Measurements from ENCODE around the gene SYK.
"Not testable (repeated sequence)": the region's sequence is repeated elsewhere in the genome, so short reads cannot be mapped to it uniquely, and the experiment has no call there.

Gene SYK

DNA sequence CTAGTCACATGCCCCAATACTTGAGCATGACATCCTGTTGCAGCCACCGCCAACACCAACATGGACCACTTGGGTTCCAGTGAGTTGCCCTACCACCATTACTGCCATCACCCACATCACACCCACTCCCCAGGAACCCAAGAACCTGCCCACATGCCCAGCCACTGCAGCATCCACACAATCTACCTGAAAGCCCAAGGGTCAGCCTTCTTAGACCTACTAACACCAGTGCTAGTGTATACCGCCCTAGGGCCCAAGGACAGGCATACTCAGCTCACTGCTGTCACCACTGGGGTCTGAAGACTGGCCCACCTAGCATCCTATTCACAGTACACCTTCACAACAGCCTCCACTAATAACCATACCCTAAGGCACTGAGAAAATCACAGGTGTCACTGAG is 82.0 kb downstream of the SYK start:
- no peak for DNase-seq

DNA sequence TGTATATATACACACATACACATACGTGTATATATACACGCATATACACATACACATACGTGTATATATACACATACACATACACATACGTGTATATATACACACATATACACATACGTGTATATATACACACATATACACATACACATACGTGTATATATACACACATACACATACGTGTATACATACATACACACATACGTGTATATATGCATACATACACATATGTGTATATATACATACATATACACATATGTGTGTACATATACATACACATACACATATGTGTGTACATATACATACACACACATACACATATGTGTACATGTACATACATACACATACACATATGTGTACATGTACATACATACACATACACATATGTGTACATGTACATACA is 82.6 kb downstream of the SYK start:
- DNase-seq, result no peak

DNA sequence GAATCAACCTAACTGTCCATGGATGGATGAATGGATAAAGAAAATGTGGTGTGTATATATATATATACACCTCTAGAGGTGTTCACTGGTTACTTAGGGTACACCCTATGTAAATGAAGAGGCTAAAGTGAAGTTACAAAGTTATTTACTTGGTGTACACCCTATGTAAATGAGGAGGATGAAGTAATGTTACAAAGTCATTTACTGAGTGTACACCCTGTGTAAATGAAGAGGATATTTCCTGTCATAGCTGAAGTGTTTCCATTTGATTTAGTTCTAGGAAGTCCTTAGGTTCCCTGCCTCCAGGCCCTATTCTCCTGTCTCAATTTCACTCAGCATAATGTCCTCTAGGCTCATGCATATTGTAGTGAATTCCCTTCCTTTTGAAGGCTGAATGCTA is 85.2 kb downstream of the SYK start:
- not testable (repeated sequence) for DNase-seq

DNA sequence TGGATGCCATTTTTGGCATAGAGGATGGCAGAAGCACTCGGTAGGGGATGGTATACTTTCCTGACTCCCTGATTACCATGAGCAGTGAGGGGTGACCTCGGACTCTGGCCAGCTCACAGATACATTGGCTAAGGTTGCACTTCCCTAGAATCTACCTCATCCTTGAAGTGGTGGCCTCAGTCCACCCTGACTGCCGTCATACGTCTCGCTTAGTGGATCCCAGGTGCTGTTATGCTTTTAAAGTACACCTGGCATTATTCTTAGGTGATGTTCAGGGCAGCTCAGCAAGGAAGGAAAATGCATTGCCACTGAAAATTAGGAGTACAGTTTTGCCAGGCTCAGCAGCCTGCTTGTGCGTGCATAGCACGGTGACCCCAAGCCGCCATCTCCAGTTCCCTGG is 87.3 kb downstream of the SYK start:
- DNase-seq, result no peak

DNA sequence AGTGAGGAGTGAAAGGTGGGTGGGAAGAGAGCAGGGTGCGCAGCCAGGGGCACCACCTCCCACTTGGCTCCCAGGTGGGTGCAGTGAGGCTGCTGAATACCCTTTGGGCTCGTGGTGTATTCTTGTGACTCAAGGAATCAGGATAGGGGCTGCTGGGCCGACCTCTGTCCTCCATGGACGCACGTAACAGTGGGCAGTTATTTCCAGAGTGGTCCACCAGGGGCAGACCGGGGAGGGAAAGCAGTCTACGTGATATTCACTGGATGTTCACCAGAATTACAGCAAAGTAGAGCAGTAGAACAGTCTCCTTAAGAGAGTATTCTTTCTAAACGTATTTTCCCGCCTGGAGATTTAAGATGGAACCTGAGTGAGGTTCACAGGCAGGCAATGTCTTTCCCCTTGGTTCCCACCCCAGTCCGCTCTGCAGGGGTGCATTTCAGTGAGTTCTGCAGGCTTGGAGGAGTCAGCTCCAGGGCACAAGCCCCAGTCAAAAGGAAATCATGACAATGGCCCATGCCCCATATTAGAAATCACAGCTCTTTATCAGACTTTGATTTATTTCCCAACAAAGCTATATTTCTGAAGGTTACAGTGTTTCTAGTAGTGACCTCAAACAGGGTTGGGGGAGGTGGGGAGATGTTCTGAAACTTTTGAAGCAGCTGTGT is 88.7 kb downstream of the SYK start:
- no peak for DNase-seq

DNA sequence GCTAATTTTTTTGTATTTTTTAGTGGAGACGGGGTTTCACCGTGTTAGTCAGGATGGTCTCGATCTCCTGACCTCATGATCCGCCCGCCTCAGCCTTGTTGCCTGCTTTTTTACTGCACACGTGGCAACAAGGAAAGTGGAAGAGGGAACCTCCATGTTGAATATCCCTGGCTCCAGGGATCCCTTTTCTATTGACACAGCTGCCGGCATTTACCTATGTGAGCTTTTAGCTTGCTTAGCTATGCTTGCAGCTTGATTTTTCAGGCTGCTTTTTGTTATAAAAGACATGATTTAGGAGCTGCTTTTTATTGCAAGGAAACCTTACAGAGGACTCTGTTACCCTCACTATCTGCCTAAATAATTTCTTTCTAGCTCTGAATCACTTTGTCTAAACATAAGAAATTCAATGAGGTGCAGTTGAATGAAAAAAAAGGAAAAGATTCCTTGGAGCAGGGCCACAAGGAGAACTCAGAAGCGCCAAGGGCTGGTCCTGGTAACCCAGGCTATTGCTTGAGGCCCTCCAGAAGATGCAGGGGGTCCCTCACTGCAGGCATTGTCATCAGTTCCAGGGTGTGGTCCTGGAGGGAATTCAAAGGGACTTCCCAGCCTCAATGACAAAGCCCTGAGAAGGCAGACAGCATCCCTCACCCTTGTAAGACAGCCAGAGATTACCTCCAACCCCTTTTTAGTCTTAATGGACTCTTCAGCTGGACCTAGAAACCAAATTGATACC is 89.9 kb downstream of the SYK start:
- no peak for DNase-seq

DNA sequence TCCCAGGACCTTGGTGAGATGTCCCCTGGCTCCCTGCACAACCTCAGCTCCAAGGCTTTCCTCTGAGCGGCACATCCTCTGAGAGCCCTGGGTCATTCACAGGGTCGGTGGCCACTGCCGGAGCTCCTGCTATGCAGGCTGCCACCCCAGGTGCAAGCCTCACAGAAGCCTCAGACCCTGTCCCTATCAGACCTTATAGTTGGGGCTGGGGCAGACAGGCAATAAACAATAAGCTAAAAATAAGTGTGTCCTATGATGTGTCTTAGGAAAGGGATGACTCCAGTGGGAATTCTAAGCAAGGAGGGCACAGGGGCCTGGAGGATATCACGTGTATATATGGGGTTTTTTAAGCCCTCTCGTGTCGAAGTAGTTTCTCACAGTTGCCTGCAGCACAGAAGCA is 91.3 kb downstream of the SYK start:
- DNase-seq, result no peak

DNA sequence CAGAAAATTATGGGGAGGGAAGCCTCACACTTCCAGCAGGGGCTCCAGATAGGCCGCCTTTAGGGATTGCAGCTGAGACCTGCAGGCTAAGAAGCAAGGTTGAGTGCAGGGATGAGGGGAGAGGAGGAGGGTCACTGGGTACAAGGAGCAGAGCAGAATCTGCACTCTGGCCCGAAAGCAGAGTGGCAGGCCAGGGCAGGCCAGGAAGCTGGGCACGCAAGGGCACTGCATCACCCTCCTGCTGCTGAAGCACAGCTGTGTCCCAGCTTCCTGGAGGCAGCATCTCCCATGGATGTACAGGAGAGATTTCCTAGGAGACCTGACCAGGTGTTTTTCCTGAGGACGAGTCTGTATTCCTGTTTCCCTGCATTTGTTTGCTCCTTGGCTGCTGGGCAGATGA is 92.1 kb downstream of the SYK start:
- no peak for DNase-seq

DNA sequence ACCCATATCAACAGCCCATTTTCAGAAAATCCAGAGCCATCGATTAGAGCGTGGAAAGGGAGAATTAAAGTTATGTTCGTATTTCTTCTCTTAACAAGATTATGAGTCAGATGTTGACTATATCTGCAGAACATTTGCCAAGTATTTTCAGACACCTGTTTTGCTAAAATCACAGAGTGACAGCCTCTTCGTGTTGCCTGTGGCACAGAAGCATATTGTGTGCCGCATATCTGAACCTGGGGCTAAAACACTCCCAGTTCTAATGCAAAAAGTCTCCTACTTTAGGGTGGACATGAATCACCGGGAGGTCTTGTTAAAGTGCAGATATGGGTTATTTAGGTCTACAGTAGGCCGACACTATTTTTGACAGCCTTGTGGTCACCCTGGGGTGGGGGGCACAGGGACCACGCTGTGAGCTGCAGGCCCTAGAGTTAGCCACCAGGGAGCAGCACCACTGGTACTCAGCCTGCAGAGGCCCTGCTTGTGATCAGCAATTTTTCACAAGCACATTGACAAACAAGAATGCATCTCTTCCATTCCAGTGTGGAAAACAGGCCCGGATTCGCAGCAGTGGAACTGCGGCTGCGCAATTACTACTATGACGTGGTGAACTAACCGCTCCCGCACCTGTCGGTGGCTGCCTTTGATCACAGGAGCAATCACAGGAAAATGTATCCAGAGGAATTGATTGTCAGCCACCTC is 93.5 kb downstream of the SYK start:
- DNase-seq, result no peak

DNA sequence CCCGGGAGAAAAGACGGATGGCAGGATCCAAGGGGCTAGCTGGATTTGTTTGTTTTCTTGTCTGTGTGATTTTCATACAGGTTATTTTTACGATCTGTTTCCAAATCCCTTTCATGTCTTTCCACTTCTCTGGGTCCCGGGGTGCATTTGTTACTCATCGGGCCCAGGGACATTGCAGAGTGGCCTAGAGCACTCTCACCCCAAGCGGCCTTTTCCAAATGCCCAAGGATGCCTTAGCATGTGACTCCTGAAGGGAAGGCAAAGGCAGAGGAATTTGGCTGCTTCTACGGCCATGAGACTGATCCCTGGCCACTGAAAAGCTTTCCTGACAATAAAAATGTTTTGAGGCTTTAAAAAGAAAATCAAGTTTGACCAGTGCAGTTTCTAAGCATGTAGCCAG is 94.2 kb downstream of the SYK start:
- no peak for DNase-seq

DNA sequence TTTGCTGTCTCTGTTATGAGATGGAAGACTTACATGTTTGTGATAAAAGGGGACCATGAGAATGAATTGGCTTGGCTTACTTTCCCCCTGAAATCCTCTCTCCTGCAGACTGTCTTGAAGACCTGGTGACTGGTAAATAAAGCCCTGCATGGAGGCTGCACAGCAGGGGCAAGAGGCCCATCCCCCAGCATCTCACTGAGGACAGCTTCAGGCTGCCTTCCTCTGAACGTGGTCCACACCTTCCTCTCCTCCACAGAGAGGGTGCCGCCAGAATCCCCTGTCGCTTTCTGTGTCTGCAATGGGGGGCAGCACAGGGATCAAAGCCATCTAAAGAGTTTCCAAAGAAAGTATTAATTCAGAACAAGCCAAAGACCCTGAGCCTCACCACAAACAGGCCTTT is 94.6 kb downstream of the SYK start:
- DNase-seq, result no peak

DNA sequence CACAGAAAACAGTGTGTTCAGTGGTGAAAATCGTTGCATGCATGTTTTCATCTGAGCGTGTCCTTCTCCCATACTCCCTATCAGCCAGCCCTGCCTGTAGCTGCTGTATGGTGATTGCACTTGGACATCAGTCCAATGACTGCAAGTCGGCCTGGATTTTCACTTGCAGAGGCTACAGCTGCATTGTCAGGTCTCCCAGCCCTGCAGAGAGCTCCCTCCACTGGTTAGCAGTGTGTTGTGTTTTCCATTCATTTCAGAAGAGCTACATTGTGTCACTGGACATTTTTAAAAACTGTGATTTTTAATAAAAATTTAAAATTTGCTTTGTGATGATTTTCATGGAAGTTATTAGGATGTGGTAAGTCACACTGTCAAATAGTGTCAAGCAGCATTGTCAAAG is 96.6 kb downstream of the SYK start:
- no peak for DNase-seq

DNA sequence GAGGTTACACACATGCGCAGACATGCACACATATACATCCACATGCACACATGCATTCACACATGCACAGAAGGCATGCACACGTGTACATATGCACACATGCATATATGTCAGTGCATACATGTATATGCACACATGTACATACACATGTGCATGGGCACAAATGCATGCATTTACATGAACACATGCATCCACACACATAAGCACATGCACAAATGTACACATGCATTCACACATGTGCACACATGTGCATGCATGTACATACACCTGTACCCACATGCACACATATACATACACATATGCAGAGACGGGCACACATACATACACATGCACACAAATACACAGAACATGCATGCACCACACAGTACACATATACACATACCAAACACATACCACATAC is 97.7 kb downstream of the SYK start:
- no peak for DNase-seq

DNA sequence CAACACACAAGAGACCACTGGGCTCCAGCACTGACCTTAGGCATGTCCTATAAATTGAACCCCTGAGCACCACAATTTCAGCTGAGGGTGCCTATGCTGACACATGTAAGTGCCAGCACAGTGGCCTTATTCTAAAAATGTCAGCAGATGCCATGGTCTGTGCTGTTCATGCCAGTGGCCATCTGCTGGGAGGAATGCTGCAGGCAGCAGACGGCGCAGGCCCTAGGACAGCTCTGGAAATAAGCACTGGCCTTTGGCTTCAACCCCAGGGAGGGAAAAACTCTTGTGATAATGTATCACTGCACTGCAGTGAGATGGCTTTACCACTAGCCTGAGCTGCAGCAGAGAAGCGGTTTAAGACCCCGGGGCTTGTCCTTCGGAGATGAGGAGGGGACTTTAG is 98.5 kb downstream of the SYK start:
- DNase-seq, result no peak

DNA sequence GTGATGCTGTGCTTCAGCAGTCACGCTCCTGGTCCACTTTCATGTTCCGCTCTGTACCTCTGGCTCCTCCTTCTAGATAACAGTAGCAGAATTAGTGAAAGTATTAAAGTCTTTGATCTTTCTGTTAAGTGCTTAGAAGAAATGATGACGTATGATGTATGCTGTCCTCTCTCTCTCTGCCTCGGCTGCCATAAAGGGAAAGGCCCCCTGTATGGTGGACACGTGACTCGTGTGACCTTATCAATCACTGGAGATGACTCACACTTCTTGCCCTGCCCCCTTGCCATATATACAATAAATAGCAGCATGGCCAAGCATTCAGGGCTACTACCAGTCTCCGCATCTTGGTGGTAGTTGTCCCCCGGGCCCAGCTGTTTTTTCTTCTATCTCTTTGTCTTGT is 100.3 kb downstream of the SYK start:
- no peak for DNase-seq

DNA sequence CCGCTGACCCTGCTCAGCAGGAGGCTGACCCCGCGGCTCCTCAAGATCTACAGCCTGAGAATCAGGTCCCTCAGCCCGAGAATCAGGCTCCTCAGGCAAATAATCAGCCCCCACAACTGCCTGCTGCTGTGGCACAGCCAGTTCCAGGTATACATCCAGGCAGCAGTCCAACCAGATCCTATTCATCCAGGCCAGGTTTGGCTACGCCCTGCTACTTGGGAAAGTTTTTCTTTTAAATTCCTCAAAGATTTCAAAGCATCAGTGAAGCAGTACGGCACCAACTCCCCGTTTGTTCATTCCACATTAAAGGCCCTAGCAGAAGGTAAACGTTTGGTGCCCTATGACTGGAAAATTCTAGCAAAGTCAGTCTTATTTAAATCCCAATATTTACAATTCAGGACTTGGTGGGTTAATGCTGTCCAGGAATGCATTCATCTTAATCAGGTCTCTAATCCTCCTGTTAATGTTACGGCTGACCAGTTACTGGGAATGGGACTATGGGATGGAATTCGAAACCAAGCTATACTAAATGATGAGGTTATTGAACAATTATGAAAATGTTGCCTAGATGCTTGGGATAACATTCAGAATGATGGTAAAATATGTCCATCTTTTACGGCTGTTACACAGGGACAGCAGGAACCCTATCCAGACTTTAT is 102.3 kb downstream of the SYK start:
- DNase-seq, result no peak

DNA sequence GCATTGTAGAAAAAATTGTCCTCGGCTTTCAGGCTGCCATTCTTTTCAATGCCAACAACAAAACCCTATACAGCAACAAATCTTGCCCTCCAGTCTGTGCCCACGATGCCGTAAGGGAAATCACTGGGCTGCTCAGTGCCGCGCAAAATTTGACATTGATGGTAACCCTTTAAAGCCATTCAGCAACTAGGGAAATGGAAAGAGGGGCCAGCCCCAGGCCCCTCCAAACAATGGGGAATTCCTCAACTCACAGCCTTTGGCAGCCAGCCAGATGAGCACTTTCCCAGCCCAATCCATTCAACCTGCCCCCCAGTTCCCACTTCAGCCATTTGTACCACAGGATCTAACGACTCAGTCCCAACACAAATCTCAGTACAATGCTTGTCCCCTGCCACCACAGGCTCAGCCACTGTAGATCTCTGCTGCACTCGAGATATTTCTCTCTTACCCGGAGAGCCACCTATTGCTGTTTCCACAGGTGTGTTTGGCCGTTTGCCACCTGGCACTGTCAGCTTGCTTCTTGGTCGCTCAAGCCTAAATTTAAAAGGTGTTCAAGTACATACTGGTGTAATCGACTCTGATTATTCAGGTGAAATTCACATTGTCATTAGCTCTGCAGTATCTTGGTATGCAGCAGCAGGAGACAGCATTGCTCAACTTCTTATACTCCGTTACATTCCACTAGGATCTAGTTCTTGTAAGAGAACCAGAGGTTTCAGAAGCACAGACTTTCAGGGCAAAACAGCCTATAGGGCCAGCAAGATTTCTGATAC is 103.3 kb downstream of the SYK start:
- peak; percentile 33 for DNase-seq

DNA sequence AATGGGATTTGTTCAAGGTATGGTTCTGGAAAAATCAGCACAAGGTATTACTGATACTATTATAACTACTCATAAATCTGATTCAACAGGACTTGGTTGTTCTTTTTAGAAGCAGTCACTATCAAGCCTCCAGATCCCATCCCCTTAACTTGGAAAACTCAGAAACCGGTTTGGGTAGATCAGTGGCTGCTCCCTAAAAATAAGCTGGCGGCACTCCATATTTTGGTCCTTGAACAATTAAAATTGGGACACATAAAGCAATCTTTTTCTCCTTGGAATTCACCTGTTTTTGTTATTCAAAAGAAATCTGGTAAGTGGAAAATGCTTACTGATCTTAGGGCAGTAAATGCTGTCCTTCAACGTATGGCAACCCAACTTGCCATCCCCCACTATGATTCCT is 104.2 kb downstream of the SYK start:
- no peak for DNase-seq

DNA sequence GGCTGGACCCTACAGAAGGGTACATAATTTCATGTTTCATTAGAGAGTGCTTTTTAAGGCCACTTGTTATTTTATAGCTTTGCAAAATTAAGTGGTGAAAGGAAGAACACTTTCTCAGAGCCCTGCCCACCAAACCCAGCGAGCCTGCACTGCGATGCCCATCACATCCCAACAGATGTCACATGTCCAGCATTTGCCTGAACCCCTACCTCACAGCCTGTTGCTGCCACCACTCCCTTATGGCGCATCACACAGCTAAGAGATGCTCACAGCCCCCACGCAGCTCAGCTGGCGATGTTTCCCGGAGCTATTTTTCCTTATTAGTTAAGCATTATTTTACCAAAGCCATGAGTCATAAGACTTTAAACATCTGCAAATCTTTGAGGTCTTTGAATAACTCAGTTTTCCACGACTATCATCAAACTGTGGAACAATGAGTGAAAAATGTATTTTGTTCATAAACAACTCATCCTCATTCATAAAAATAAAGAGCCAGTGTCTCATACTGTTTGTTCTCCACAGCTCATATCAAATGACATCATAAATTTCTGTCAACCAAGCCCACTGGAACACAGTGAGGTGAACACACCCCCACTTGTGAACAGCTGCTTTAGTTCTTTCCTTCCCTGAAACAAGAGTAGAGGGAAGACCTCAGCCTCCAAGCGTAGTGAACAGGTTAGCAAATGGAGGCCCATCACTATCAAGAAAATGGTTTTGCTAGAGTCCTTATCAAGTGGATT is 104.9 kb downstream of the SYK start:
- DNase-seq, result no peak

DNA sequence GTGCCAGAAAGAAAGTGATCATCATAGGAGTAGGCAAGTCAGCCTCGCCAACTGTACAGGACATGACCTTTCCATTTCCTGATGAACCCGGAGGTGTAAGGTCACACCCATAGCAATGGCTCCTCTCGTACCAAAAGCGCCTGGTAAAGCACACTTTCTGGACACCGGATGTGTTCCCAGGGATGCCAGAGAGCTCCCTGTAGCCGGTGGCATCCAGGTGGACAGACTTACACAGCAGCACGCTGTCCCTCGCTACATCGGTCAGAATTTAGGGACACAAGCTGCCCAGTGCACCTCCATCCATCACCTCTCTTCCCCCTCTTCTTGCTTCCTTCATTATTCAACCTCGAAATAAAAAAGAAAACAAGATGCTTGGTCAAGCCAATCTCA is 105.4 kb downstream of the SYK start:
- no peak for DNase-seq

DNA sequence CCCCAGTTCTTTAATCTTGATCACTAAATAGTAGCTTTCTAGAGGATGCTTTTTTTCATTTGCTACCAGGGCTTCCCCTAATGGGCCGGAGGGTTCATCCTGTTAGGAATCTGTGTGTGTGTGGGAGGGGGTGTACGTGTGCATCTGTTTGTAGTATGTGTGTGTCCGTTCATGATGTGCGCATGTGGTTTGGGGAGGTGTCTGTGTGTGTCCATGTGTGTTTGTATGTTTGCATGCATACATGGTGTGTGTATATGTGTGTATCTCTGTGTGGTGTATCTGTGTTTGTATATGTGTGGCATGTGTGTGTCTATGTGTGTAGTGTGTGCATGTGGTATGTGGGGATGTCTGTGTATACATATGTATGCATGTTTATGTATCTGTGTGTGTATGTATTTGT is 106.2 kb downstream of the SYK start:
- no peak for DNase-seq

DNA sequence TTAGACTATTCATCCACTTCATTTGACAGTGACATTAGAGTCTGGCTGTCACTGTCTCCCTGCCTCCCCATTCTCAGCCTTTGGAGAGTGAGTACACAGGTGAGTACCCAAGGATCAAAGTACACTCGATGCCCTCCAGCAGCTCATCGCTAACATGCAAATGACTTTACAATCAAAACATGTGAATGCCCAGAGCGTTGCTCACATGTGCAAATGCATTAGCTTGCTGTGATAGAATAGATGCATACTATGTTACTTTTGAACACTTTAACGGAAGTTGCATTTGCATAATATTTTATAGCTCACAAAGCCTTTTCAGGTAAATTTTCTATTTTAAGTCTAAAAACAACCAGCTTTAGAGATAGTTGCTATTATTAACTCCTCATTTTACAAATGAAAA is 107.6 kb downstream of the SYK start:
- no peak for DNase-seq
